Activated CD4-positive, alpha-beta T cell treated with anti-CD3 and anti-CD28 coated beads, Interleukin-2, amount 10 ng/mL, durations not matched to agents 7 days and 5 days (primary cell): ENCODE measurements around the gene CENPM. TPM values are rescaled to one million over a fixed set of nuclear protein-coding genes. Genes with fewer than 3 reads are reported as not detected.

Experiments
- CTCF ChIA-PET: fragments of 350-600 bp; sonication (Branson Sonifier 250); formaldehyde crosslinking; loops from one replicate; lab custom pipeline; 2021; ENCODE audit warnings: antibody characterized with exemption; lab: Charles Lee
- POLR2A ChIA-PET: fragments of 350-600 bp; sonication (Branson Sonifier 250); formaldehyde crosslinking; loops from one replicate; lab custom pipeline; 2021; ENCODE audit warnings: antibody characterized with exemption; lab: Charles Lee
- DNase-seq: peaks from one replicate; pipeline ENCODE4 v3.0.0-alpha.2; 2020
- H3K27ac Mint-ChIP-seq: one replicate; pipeline ENCODE4 v1.8.0; 2021; ENCODE audit warnings: mild to moderate bottlenecking, moderate library complexity, mixed read lengths
- H3K27me3 Mint-ChIP-seq: one replicate; pipeline ENCODE4 v1.8.0; 2021; ENCODE audit warnings: mixed read lengths
- H3K36me3 Mint-ChIP-seq: one replicate; pipeline ENCODE4 v1.8.0; 2021; ENCODE audit warnings: low read depth, mixed read lengths
- H3K4me1 Mint-ChIP-seq: one replicate; pipeline ENCODE4 v1.8.0; 2021; ENCODE audit warnings: mixed read lengths
- H3K4me3 Mint-ChIP-seq: one replicate; pipeline ENCODE4 v1.8.0; 2021; ENCODE audit warnings: mild to moderate bottlenecking, moderate library complexity, mixed read lengths
- H3K9me3 Mint-ChIP-seq: one replicate; pipeline ENCODE4 v1.8.0; 2021; ENCODE audit warnings: mixed read lengths
- total RNA-seq, 2 experiments: library from RNA; stranded (reverse); gene quantifications; one replicate each; pipeline ENCODE4 v1.2.3, GENCODE V29; 2021

The CENPM gene
- total RNA-seq, 2 experiments from 2014 or later: 76.6 to 92.0 TPM

GRCh38 chr22:41915786-41916493 lies 31.0 kb downstream of the CENPM start:
- POLR2A ChIA-PET: interaction anchor here (0.6 kb wide), 1 partner anchor 872 kb away, joined by 13 read pairs; no protein-coding TSS in a partner anchor
- CTCF ChIA-PET: interaction anchor here (1.2 to 3.0 kb wide), 3 partner anchors 8 to 175 kb away, joined by 3 to 15 read pairs (median 5); partner anchors contain the start of gene TNFRSF13C
- peaks cover 29% of the 10 kb centered on the region for H3K4me1 Mint-ChIP-seq
- DNase-seq: no peak
- H3K27ac Mint-ChIP-seq: peak overlapping the region; percentile 9
- peaks cover 59% of the 10 kb centered on the region for H3K27me3 Mint-ChIP-seq
- H3K4me3 Mint-ChIP-seq: peak overlapping the region; percentile 20
- H3K9me3 Mint-ChIP-seq: no peaks in the 10 kb centered on the region
- H3K36me3 Mint-ChIP-seq: no peaks in the 10 kb centered on the region

- peak; percentile 57 for DNase-seq
- no peaks in the 10 kb centered on the region for H3K36me3 Mint-ChIP-seq
- peaks cover 56% of the 10 kb centered on the region for H3K27me3 Mint-ChIP-seq
- H3K4me1 Mint-ChIP-seq: peaks cover 27% of the 10 kb centered on the region
- H3K4me3 Mint-ChIP-seq: peak within 1 kb of the TSS; percentile 20
- POLR2A ChIA-PET: no interaction called here
- no peak within 1 kb of the TSS for H3K27ac Mint-ChIP-seq
- no peaks in the 10 kb centered on the region for H3K9me3 Mint-ChIP-seq
- CTCF ChIA-PET: interaction anchor here (1.1 to 3.0 kb wide), 3 partner anchors 10 to 25 kb away, joined by 3 to 15 read pairs (median 6); partner anchors contain the start of gene TNFRSF13C
Measured at GRCh38 chr22:41915035-41915785, 31.7 kb downstream of the CENPM start, which contains the start of gene SHISA8. TSS of gene SHISA8 (minus strand) at chr22:41915074. CDS start at chr22:41914667, 407 bp downstream.

- ChIA-PET CTCF (interaction anchor here (0.6 to 1.1 kb wide), 3 partner anchors 11 to 26 kb away, joined by 3 to 6 read pairs (median 3); partner anchors contain the start of gene TNFRSF13C), POLR2A (no interaction called here)
- peaks cover 27% of the 10 kb centered on the region for H3K4me1 Mint-ChIP-seq
- H3K27ac Mint-ChIP-seq: no peak overlapping the region
- no peak overlapping the region for H3K4me3 Mint-ChIP-seq
- H3K27me3 Mint-ChIP-seq: peaks cover 56% of the 10 kb centered on the region
- DNase-seq: no peak
- no peaks in the 10 kb centered on the region for H3K36me3 Mint-ChIP-seq
- H3K9me3 Mint-ChIP-seq: no peaks in the 10 kb centered on the region
Measured at GRCh38 chr22:41914611-41915034, 32.3 kb downstream of the CENPM start.

GRCh38 chr22:41913842-41914534 lies 33.0 kb downstream of the CENPM start:
- Mint-ChIP-seq H3K4me1 (peaks cover 28% of the 10 kb centered on the region), H3K36me3 (no peaks in the 10 kb centered on the region), H3K4me3 (no peak overlapping the region), H3K9me3 (no peaks in the 10 kb centered on the region), H3K27ac (no peak overlapping the region), H3K27me3 (peaks cover 59% of the 10 kb centered on the region)
- ChIA-PET CTCF (interaction anchor here (0.6 to 2.4 kb wide), 6 partner anchors 11 to 27 kb away, joined by 3 to 8 read pairs (median 3); partner anchors contain the start of gene TNFRSF13C), POLR2A (no interaction called here)
- DNase-seq: no peak

- H3K9me3 Mint-ChIP-seq: no peaks in the 10 kb centered on the region
- H3K36me3 Mint-ChIP-seq: peaks cover 2% of the 10 kb centered on the region
- CTCF ChIA-PET: interaction anchor here (1.0 to 2.4 kb wide), 4 partner anchors 9 to 12 kb away, joined by 3 to 8 read pairs (median 4); no protein-coding TSS in a partner anchor
- H3K27me3 Mint-ChIP-seq: peaks cover 58% of the 10 kb centered on the region
- H3K4me3 Mint-ChIP-seq: no peak overlapping the region
- no peak overlapping the region for H3K27ac Mint-ChIP-seq
- DNase-seq: no peak
- H3K4me1 Mint-ChIP-seq: peaks cover 32% of the 10 kb centered on the region
- POLR2A ChIA-PET: no interaction called here
Measured at GRCh38 chr22:41913040-41913719, 33.8 kb downstream of the CENPM start.

- no peak overlapping the region for H3K27ac Mint-ChIP-seq
- H3K4me1 Mint-ChIP-seq: peaks cover 34% of the 10 kb centered on the region
- ChIA-PET POLR2A (no interaction called here), CTCF (interaction anchor here (0.8 to 2.4 kb wide), 4 partner anchors 9 to 215 kb away, joined by 3 to 8 read pairs (median 4); no protein-coding TSS in a partner anchor)
- H3K9me3 Mint-ChIP-seq: no peaks in the 10 kb centered on the region
- H3K27me3 Mint-ChIP-seq: peaks cover 54% of the 10 kb centered on the region
- H3K4me3 Mint-ChIP-seq: no peak overlapping the region
- DNase-seq: no peak
- peaks cover 2% of the 10 kb centered on the region for H3K36me3 Mint-ChIP-seq
Measured at GRCh38 chr22:41912338-41913039, 34.5 kb downstream of the CENPM start.

- POLR2A ChIA-PET: no interaction called here
- CTCF ChIA-PET: interaction anchor here (0.6 to 2.4 kb wide), 5 partner anchors 14 to 485 kb away, joined by 3 to 8 read pairs (median 3); no protein-coding TSS in a partner anchor
- Mint-ChIP-seq H3K36me3 (peaks cover 4% of the 10 kb centered on the region), H3K4me1 (peaks cover 34% of the 10 kb centered on the region), H3K27me3 (peaks cover 41% of the 10 kb centered on the region), H3K9me3 (no peaks in the 10 kb centered on the region), H3K4me3 (no peak overlapping the region), H3K27ac (no peak overlapping the region)
- DNase-seq: no peak
Measured at GRCh38 chr22:41911001-41911611, 35.8 kb downstream of the CENPM start.

GRCh38 chr22:41910050-41911000 lies 36.6 kb downstream of the CENPM start:
- no peak overlapping the region for H3K4me3 Mint-ChIP-seq
- POLR2A ChIA-PET: no interaction called here
- H3K27ac Mint-ChIP-seq: no peak overlapping the region
- CTCF ChIA-PET: interaction anchor here (0.9 to 1.7 kb wide), 2 partner anchors 31 kb away, joined by 3 read pairs; no protein-coding TSS in a partner anchor
- DNase-seq: peak; percentile 26
- peaks cover 8% of the 10 kb centered on the region for H3K36me3 Mint-ChIP-seq
- peaks cover 29% of the 10 kb centered on the region for H3K4me1 Mint-ChIP-seq
- no peaks in the 10 kb centered on the region for H3K9me3 Mint-ChIP-seq
- peaks cover 34% of the 10 kb centered on the region for H3K27me3 Mint-ChIP-seq

- Mint-ChIP-seq H3K4me3 (no peak overlapping the region), H3K27ac (no peak overlapping the region), H3K36me3 (peaks cover 9% of the 10 kb centered on the region), H3K9me3 (no peaks in the 10 kb centered on the region), H3K27me3 (peaks cover 31% of the 10 kb centered on the region), H3K4me1 (peaks cover 29% of the 10 kb centered on the region)
- no peak for DNase-seq
- ChIA-PET POLR2A (no interaction called here), CTCF (interaction anchor here (0.8 to 1.7 kb wide), 2 partner anchors 31 to 212 kb away, joined by 3 to 4 read pairs; no protein-coding TSS in a partner anchor)
Measured at GRCh38 chr22:41909310-41910049, 37.5 kb downstream of the CENPM start.
